DMS79 treated with DMSO at 0.1 percent for 48 hours (cell line): ENCODE measurements around the gene SPOP.
A peak's percentile ranks its signal among the peaks of the same experiment; 100 is the strongest.
"Not testable (repeated sequence)": the region's sequence is repeated elsewhere in the genome, so short reads cannot be mapped to it uniquely, and the experiment has no call there.

ENCODE experiments used
- DNase-seq: peaks from one replicate; lab custom pipeline; 2025; lab: John Stamatoyannopoulos, UW

The SPOP gene

GRCh38 chr17:49695698-49696232 lies 17.9 kb upstream of the SPOP start:
- DNase-seq, result no peak

- peak; percentile 46 for DNase-seq
Observed at GRCh38 chr17:49694847-49695697, 17.2 kb upstream of the SPOP start.

GRCh38 chr17:49692751-49693150 lies 14.9 kb upstream of the SPOP start:
- no peak for DNase-seq

- DNase-seq, result no peak
Observed at GRCh38 chr17:49691677-49692191, 13.8 kb upstream of the SPOP start.

GRCh38 chr17:49691086-49691676 lies 13.3 kb upstream of the SPOP start:
- no peak for DNase-seq

GRCh38 chr17:49690256-49690655 lies 12.4 kb upstream of the SPOP start:
- no peak for DNase-seq

- no peak for DNase-seq
Observed at GRCh38 chr17:49688848-49689247, 11.0 kb upstream of the SPOP start.

- no peak for DNase-seq
Observed at GRCh38 chr17:49687878-49688491, 10.1 kb upstream of the SPOP start.

- DNase-seq, result no peak
Observed at GRCh38 chr17:49681106-49681979, 3.4 kb upstream of the SPOP start.

- no peak for DNase-seq
Observed at GRCh38 chr17:49680314-49680713, 2.4 kb upstream of the SPOP start.

- peak; percentile 78 for DNase-seq
Observed at GRCh38 chr17:49677134-49677932, 564 bp downstream of the SPOP start.

GRCh38 chr17:49676276-49676868 lies 1.5 kb downstream of the SPOP start:
- DNase-seq, result no peak

GRCh38 chr17:49674507-49674906 lies 3.4 kb downstream of the SPOP start:
- DNase-seq, result no peak

- DNase-seq, result not testable (repeated sequence)
Observed at GRCh38 chr17:49673679-49674078, 4.2 kb downstream of the SPOP start.

GRCh38 chr17:49670641-49671040 lies 7.3 kb downstream of the SPOP start:
- DNase-seq, result no peak

GRCh38 chr17:49670002-49670401 lies 7.9 kb downstream of the SPOP start:
- DNase-seq, result no peak

GRCh38 chr17:49667854-49668253 lies 10.0 kb downstream of the SPOP start:
- no peak for DNase-seq

- DNase-seq, result no peak
Observed at GRCh38 chr17:49664706-49665211, 13.1 kb downstream of the SPOP start.

- DNase-seq, result no peak
Observed at GRCh38 chr17:49659661-49660382, 18.1 kb downstream of the SPOP start.

- DNase-seq, result no peak
Observed at GRCh38 chr17:49656247-49656646, 21.6 kb downstream of the SPOP start.
